Nephron progenitor cell (in vitro differentiated cells): ENCODE measurements around the gene SNRNP35.

ENCODE experiments used
- DNase-seq: peaks from one replicate; pipeline ENCODE4 v3.0.0; 2021
- H3K27ac Mint-ChIP-seq: 2 replicates; pipeline ENCODE4 v1.8.0; 2021; ENCODE audit warnings: mild to moderate bottlenecking, moderate library complexity, mixed read lengths
- H3K27me3 Mint-ChIP-seq: 2 replicates; pipeline ENCODE4 v1.8.0; 2021; ENCODE audit warnings: mild to moderate bottlenecking, low read depth, mixed read lengths; ENCODE audit not compliant: poor library complexity
- H3K36me3 Mint-ChIP-seq: 2 replicates; pipeline ENCODE4 v1.8.0; 2021; ENCODE audit warnings: low read depth, mixed read lengths
- H3K4me1 Mint-ChIP-seq: 2 replicates; pipeline ENCODE4 v1.8.0; 2021; ENCODE audit warnings: mixed read lengths
- H3K4me3 Mint-ChIP-seq: 2 replicates; pipeline ENCODE4 v1.8.0; 2021; ENCODE audit warnings: mild to moderate bottlenecking, moderate library complexity, mixed read lengths
- H3K9me3 Mint-ChIP-seq: 2 replicates; pipeline ENCODE4 v1.8.0; 2021; ENCODE audit warnings: mild to moderate bottlenecking, moderate library complexity, mixed read lengths
- TF ChIP-seq, protein P1 (sequence below): fragments of 200-600 bp; sonication (generic); IDR thresholded peaks from 2 replicates; pipeline ENCODE4 v1.5.0; 2021; ENCODE audit warnings: antibody characterized with exemption

The SNRNP35 gene

DNA sequence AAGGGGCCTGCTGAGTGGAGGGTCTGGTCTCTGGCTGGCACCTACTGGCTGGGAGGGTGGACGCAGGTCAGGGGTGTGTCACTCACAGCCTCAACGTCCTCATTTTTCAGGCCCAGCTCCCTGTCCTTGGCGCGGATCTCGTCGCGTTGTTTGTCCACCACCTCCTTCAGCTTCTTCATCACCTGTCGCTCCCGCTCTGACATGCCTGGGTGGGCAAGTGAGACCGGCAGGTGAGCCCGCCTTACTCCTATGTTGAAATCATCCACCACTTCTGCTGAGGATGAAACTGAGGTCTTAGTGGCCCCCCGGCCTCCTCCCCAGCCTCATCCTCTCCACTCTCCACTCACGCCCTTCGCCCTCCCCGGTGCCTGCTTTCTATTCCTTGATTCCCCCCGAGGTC, 41.4 kb downstream of the SNRNP35 start:
- H3K27me3 Mint-ChIP-seq, result no peaks in the 10 kb centered on the region
- peaks cover 14% of the 10 kb centered on the region for H3K4me1 Mint-ChIP-seq
- TF ChIP-seq, protein P1, sequence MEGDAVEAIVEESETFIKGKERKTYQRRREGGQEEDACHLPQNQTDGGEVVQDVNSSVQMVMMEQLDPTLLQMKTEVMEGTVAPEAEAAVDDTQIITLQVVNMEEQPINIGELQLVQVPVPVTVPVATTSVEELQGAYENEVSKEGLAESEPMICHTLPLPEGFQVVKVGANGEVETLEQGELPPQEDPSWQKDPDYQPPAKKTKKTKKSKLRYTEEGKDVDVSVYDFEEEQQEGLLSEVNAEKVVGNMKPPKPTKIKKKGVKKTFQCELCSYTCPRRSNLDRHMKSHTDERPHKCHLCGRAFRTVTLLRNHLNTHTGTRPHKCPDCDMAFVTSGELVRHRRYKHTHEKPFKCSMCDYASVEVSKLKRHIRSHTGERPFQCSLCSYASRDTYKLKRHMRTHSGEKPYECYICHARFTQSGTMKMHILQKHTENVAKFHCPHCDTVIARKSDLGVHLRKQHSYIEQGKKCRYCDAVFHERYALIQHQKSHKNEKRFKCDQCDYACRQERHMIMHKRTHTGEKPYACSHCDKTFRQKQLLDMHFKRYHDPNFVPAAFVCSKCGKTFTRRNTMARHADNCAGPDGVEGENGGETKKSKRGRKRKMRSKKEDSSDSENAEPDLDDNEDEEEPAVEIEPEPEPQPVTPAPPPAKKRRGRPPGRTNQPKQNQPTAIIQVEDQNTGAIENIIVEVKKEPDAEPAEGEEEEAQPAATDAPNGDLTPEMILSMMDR, result no peak
- H3K27ac Mint-ChIP-seq, result peak overlapping the region; percentile 90
- no peak for DNase-seq
- H3K4me3 Mint-ChIP-seq, result no peak overlapping the region
- H3K9me3 Mint-ChIP-seq, result no peaks in the 10 kb centered on the region
- peaks cover 69% of the 10 kb centered on the region for H3K36me3 Mint-ChIP-seq

DNA sequence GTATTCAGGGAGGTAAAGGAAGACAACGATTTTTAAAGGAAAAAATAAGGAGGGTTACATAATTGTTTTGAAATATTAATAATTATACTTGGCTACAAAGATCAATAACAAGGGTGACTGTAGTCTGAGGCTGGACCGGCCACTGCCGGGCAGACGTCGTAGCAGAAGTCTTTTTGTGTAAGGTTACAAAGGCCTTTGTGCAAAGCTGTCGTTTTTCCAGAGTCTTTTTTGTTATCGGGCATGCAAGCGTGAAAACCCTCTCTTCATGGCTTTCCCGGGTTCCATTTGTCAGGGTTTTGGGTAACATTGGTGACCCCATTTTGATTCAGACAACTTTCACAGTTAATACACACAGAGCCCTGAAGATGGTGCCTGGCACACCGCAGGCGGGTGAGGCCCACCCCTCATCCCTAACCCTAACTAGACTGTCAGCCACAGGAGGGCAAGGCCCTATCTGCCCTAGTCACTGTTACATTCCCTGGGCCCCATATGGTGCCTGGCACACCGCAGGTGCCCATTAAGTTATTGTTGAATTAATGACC, 44.3 kb downstream of the SNRNP35 start:
- DNase-seq, result no peak
- H3K9me3 Mint-ChIP-seq, result no peaks in the 10 kb centered on the region
- TF ChIP-seq, protein P1, result no peak
- H3K27me3 Mint-ChIP-seq, result no peaks in the 10 kb centered on the region
- peaks cover 72% of the 10 kb centered on the region for H3K36me3 Mint-ChIP-seq
- no peaks in the 10 kb centered on the region for H3K4me1 Mint-ChIP-seq
- H3K27ac Mint-ChIP-seq, result no peak overlapping the region
- no peak overlapping the region for H3K4me3 Mint-ChIP-seq

DNA sequence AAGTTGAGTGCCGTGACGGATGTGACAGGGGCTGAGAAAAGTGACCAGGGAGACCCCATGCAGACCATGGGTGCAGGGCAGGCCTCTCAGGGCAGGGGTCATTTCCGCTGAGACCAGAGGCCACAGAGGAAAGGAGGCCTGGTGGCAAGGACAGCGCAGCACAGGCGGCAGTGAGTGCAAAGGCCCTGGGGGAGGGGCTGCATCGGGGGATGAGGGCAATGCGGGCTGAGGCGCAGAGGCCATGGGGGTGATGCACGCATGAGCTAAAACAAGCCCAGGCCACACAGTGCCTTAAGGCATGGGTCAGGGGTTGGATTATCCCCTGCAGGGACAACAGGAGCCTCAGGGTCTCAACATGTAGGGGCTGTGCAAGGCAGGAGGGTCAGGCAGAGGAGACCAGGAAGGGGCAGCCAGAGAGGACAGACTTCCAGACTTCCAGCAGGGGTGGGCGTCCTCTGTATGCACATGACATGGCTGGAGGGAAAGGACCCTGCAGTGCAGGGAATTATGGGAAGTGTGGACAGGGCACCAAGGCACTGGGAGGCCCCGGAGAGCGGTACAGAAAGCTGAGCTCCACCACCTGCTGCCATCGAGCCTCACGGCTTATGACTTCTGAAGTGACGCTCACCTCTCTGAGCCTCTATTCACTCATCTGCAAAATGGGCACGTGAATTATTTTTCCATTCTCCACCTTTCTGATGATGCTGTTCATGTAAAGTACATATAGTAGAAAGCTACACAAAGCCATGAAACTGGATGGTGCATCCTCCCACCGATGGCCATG, 48.3 kb downstream of the SNRNP35 start:
- Mint-ChIP-seq H3K4me1 (no peaks in the 10 kb centered on the region), H3K9me3 (no peaks in the 10 kb centered on the region), H3K27me3 (no peaks in the 10 kb centered on the region), H3K36me3 (peaks cover 45% of the 10 kb centered on the region), H3K4me3 (no peak overlapping the region), H3K27ac (peak overlapping the region; percentile 81)
- TF ChIP-seq, protein P1, result no peak
- DNase-seq, result no peak

DNA sequence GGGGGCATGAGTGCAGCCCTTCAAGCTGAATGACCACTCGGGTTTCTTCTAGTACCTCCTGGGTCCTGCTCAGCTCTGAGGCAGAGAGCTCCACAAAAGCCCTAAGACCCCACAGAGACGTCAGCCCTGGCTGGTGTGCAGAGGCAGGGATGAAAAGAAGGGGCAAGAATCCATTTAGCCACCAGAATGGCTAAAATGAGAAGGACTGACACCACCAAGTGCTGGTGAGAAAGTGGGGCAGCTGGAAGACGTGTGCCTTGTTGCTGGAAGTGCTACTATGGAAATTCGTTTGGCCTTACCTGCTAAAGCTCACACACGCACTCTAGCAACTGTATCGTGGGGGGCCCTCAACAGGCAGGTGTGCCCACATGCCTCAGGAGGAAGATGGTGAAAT, 48.9 kb downstream of the SNRNP35 start:
- TF ChIP-seq, protein P1, result no peak
- Mint-ChIP-seq H3K36me3 (peaks cover 43% of the 10 kb centered on the region), H3K4me3 (no peak overlapping the region), H3K4me1 (no peaks in the 10 kb centered on the region), H3K27ac (peak overlapping the region; percentile 81), H3K27me3 (no peaks in the 10 kb centered on the region), H3K9me3 (no peaks in the 10 kb centered on the region)
- no peak for DNase-seq

DNA sequence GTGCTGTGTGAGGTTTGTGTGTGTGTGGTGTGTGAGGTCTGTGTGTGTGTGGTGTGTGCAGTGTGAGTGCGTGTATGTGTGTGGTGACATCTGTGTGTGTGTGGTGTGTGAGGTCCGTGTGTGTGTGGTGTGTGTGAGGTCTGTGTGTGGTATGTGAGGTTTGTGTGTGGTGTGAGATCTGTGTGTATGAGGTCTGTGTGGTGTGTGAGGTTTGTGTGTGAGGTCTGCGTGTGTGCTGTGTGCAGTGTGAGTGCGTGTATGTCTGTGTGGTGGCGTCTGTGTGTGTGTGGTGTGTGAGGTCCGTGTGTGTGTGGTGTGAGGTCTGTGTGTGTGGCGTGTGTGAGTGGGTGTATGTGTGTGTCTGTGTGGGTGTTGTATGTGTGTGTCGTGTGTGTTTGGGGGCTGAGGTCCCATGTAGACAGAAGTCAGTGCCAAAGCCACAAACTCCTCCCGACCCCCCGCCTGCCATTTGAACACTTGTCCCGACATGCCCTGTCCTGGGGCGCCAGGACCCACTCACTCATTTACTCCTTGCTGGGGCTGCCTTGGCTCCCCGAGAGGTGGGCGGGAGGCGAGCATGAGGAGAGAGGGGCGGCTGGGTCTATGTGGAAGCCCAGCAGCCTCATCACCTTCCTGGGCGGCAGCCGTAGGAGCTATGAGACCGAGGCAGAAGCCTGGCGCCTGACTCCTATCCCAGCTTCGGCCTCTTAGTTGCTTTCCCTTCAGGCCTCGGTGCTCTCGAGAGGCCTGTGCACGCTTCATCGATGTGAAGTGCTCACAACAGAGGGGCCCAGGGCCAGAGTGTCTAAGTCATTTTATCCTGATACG, 55.1 kb downstream of the SNRNP35 start:
- Mint-ChIP-seq H3K36me3 (peaks cover 21% of the 10 kb centered on the region), H3K27ac (no peak overlapping the region), H3K4me1 (peaks cover 8% of the 10 kb centered on the region), H3K4me3 (no peak overlapping the region), H3K27me3 (no peaks in the 10 kb centered on the region), H3K9me3 (no peaks in the 10 kb centered on the region)
- TF ChIP-seq, protein P1, result no peak
- DNase-seq, result peak; percentile 22
